K562 (cell line): ENCODE results near the gene DUSP10. TPM values are rescaled to one million over a fixed set of nuclear protein-coding genes. Genes with fewer than 3 reads are reported as not detected.

Source experiments
- ATAC-seq: fragments of 200-7000 bp; cut with Tn5 transposase; 3 replicates; pipeline ENCODE4 v1.9.1; 2020; ENCODE audit warnings: moderate library complexity
- BruUV-seq: library from RNA; stranded (reverse); fragments of 400-500 nt; replicated peaks from 2 replicates; lab custom pipeline; 2021; lab: Mats Ljungman, UMichigan
- CTCF ChIA-PET: fragments of 300-600 bp; formaldehyde crosslinking; extraction: SDS; loops from one replicate; lab custom pipeline; 2021; ENCODE audit warnings: low intra/inter-chr PET ratio; lab: Yijun Ruan, JAX
- POLR2A ChIA-PET: fragments of 300-600, 350-650 bp; sonication (Branson Sonifier 250); formaldehyde crosslinking; extraction: SDS; loops from one replicate; lab custom pipeline; 2021; ENCODE audit warnings: antibody characterized with exemption, inconsistent platforms; lab: Yijun Ruan, JAX
- DNase-seq, 4 experiments: peaks; one replicate each; pipeline versions ENCODE4 v3.0.0 to v3.0.0-alpha.2; 2011 to 2018; ENCODE audit warnings: low spot score in 3 of 4, mixed read lengths in 3 of 4; ENCODE audit errors: extremely low read depth in 1 of 4
- FAIRE-seq: peaks from 2 replicates; lab custom pipeline; 2011; peaks lifted over from hg19 to GRCh38; lab: Jason Lieb, UNC
- H2AFZ ChIP-seq: 2 replicates; pipeline ENCODE4 v1.6.0; 2011; ENCODE audit warnings: low read depth, low read length, control low read depth, inconsistent platforms
- H3K27ac ChIP-seq: fragments of 200-600 bp; 3 replicates; pipeline ENCODE4 v1.8.0; 2011; ENCODE audit warnings: low read depth, mild to moderate bottlenecking, control low read depth, inconsistent platforms, low read length, moderate library complexity, mixed read lengths; ENCODE audit errors: extremely low read depth
- H3K27me3 ChIP-seq, 2 experiments: fragments of 300-600 bp in 1 of 2; 2 replicates in 1 of 2; 3 replicates in 1 of 2; pipeline versions ENCODE4 v1.6.0 to v1.8.0; 2011; ENCODE audit warnings: inconsistent platforms in 2 of 2, low read length in 2 of 2, mild to moderate bottlenecking in 1 of 2, mixed read lengths in 1 of 2, moderate library complexity in 1 of 2; ENCODE audit not compliant: control insufficient read depth in 2 of 2, insufficient read depth in 2 of 2
- H3K36me3 ChIP-seq: fragments of 300-600 bp; 3 replicates; pipeline ENCODE4 v1.8.0; 2011; ENCODE audit warnings: mild to moderate bottlenecking, low read length, inconsistent platforms; ENCODE audit not compliant: control insufficient read depth, insufficient read depth
- H3K4me1 ChIP-seq, 2 experiments: fragments of 200-600 bp in 1 of 2; replicated peaks in 1 of 2; 2 replicates in 1 of 2; 3 replicates in 1 of 2; pipeline versions ENCODE4 v1.5.1 to v1.8.0; 2011; ENCODE audit warnings: inconsistent platforms in 2 of 2, low read length in 2 of 2, mild to moderate bottlenecking in 1 of 2, mixed read lengths in 1 of 2, moderate library complexity in 1 of 2; ENCODE audit not compliant: control insufficient read depth in 2 of 2, insufficient read depth in 2 of 2
- H3K4me2 ChIP-seq: 2 replicates; pipeline ENCODE4 v1.6.1; 2011; ENCODE audit warnings: low read length, control low read depth, inconsistent platforms, mixed read lengths; ENCODE audit not compliant: insufficient read depth
- H3K4me3 ChIP-seq: fragments of 200-600 bp; sonication (generic), shearing (Covaris generic); 2 replicates; pipeline ENCODE4 v1.5.1; 2016; ENCODE audit warnings: control low read depth, inconsistent platforms
- H3K79me2 ChIP-seq: fragments of 200-600 bp; 3 replicates; pipeline ENCODE4 v1.8.0; 2011; ENCODE audit warnings: low read length, inconsistent platforms; ENCODE audit not compliant: control insufficient read depth, insufficient read depth
- H3K9ac ChIP-seq, 2 experiments: 2 replicates each; pipeline versions ENCODE4 v1.6.0 to v1.6.1; 2011; ENCODE audit warnings: low read depth in 2 of 2, low read length in 2 of 2, control low read depth in 1 of 2, inconsistent platforms in 1 of 2, mild to moderate bottlenecking in 1 of 2, mixed read lengths in 1 of 2; ENCODE audit not compliant: insufficient read depth in 1 of 2
- H3K9me1 ChIP-seq: one replicate; pipeline ENCODE4 v1.6.0; 2011; ENCODE audit warnings: inconsistent platforms, mild to moderate bottlenecking, low read length, moderate library complexity; ENCODE audit not compliant: control insufficient read depth, insufficient read depth
- H3K9me3 ChIP-seq: replicated peaks from 2 replicates; pipeline ENCODE4 v1.5.1; 2011; ENCODE audit warnings: low read depth, low read length, inconsistent platforms; ENCODE audit not compliant: control insufficient read depth, insufficient read depth
- H4K20me1 ChIP-seq: replicated peaks from 2 replicates; pipeline ENCODE4 v1.6.1; 2011; ENCODE audit warnings: low read length, inconsistent platforms, mixed read lengths; ENCODE audit not compliant: control insufficient read depth, insufficient read depth
- ARID2 ChIP-seq: fragments of 450-650 bp; IDR thresholded peaks from 2 replicates; pipeline ENCODE4 v1.6.1; 2017; ENCODE audit warnings: antibody characterized with exemption, mild to moderate bottlenecking
- FIP1L1 ChIP-seq: fragments of 200-400 bp; formaldehyde crosslinking; IDR thresholded peaks from 2 replicates; pipeline ENCODE4 v1.6.1; 2018; ENCODE audit warnings: mild to moderate bottlenecking, low read depth, low read length; ENCODE audit not compliant: poor library complexity, severe bottlenecking
- GATA2 ChIP-seq: sonication (generic); formaldehyde crosslinking; IDR thresholded peaks from 2 replicates; pipeline ENCODE4 v1.4.0; 2020; ENCODE audit warnings: mild to moderate bottlenecking, missing genetic modification reagents
- GTF2E2 ChIP-seq: fragments of 200-800 bp; sonication (Bioruptor generic); IDR thresholded peaks from 2 replicates; pipeline ENCODE4 v1.6.1; 2016; ENCODE audit warnings: missing genetic modification characterization, missing compliant biosample characterization
- GTF3C2 ChIP-seq: IDR thresholded peaks from 3 replicates; pipeline ENCODE4 v1.6.1; 2011; ENCODE audit warnings: borderline replicate concordance, mild to moderate bottlenecking, moderate library complexity; ENCODE audit not compliant: insufficient read length; ENCODE audit errors: extremely low read depth
- HCFC1 ChIP-seq: IDR thresholded peaks from 2 replicates; pipeline ENCODE4 v1.6.1; 2012; ENCODE audit warnings: low read depth, low read length, improper control_type of control experiment
- PTTG1 ChIP-seq: fragments of 450-650 bp; IDR thresholded peaks from 2 replicates; pipeline ENCODE4 v1.6.1; 2016; ENCODE audit warnings: low read depth, mild to moderate bottlenecking, missing genetic modification characterization, missing compliant biosample characterization
- RERE ChIP-seq: sonication (generic); formaldehyde crosslinking; IDR thresholded peaks from 2 replicates; pipeline ENCODE4 v1.8.0; 2023; ENCODE audit warnings: missing genetic modification reagents, mild to moderate bottlenecking, borderline replicate concordance
- TARDBP ChIP-seq: fragments of 450-650 bp; IDR thresholded peaks from 2 replicates; pipeline ENCODE4 v1.6.1; 2016
- TSC22D4 ChIP-seq: fragments of 450-650 bp; IDR thresholded peaks from 2 replicates; pipeline ENCODE4 v1.6.1; 2016; ENCODE audit warnings: missing genetic modification characterization, missing biosample characterization, control low read depth
- YBX1 ChIP-seq: fragments of 450-650 bp; IDR thresholded peaks from 2 replicates; pipeline ENCODE4 v1.7.1; 2016; ENCODE audit warnings: mild to moderate bottlenecking
- ZNF232 ChIP-seq: sonication (generic); formaldehyde crosslinking; IDR thresholded peaks from 2 replicates; pipeline ENCODE4 v1.8.0; 2022; ENCODE audit warnings: mild to moderate bottlenecking, missing genetic modification reagents
- ZNF263 ChIP-seq: sonication (generic); formaldehyde crosslinking; IDR thresholded peaks from 2 replicates; pipeline ENCODE4 v1.8.0; 2022; ENCODE audit warnings: mild to moderate bottlenecking, missing genetic modification reagents, borderline replicate concordance
- ZNF316 ChIP-seq: fragments of 450-650 bp; IDR thresholded peaks from 2 replicates; pipeline ENCODE4 v1.6.1; 2016
- WGBS: fragments of 100-300 bp; shearing (Covaris generic); methylation state at CpG from one replicate; pipeline ENCODE4 v1.1.6; 2016; ENCODE audit warnings: low coverage, mixed read lengths; ENCODE audit not compliant: insufficient coverage; ENCODE audit errors: missing lambda C conversion rate; 5-methylcytosine and 5-hydroxymethylcytosine counted together
- in situ Hi-C: fragments of 300-500 bp; cut with MboI; formaldehyde crosslinking; loops from 4 replicates; pipeline ENCODE4 v1.15.0; 2018; ENCODE audit warnings: inconsistent platforms, mixed read lengths
- intact Hi-C: fragments of 100-400 bp; cut with micrococcal nuclease; formaldehyde crosslinking; loops from 2 replicates; pipeline ENCODE4 v1.14.2; 2022
- polyA plus RNA-seq, 8 experiments: library from polyadenylated mRNA; depleted of rRNA in 4 of 8; stranded (reverse) in 5 of 8; unstranded in 3 of 8; fragments of >200 nt; fragmentation: Nextera tagmentation in 2 of 8; fragmentation: Illumina TruSeq in 1 of 8; extraction: Ambion mirVana in 2 of 8; extraction: Trizol in 1 of 8; gene quantifications; 2 replicates each; pipeline versions ENCODE4 v1.2.1 to v1.2.3, GENCODE V29; 2011 to 2014; ENCODE audit warnings: inconsistent platforms in 1 of 8, missing spikeins in 1 of 8
- total RNA-seq, 7 experiments: library from RNA; depleted of rRNA in 6 of 7; stranded (reverse); fragments of >200 nt in 6 of 7; fragmentation: Illumina TruSeq in 2 of 7; extraction: Trizol in 2 of 7; gene quantifications; 2 replicates each; pipeline versions ENCODE4 v1.2.1 to v1.2.3, GENCODE V29; 2011 to 2021; ENCODE audit warnings: low replicate concordance in 1 of 7

The DUSP10 gene
- total and polyA plus RNA-seq, 9 of the 15 experiments (the other 6 are each of a cell fraction or from before 2014, with no cell fraction given): 1.7 to 8.3 (median 6.1) TPM

GRCh38 chr1:221723848-221724236, 18.0 kb downstream of the DUSP10 start:
- Histone ChIP-seq H3K79me2 (peaks cover 33% of the 10 kb centered on the region), H3K4me1 (peaks cover 0 to 62% of the 10 kb centered on the region in 2 experiments; a peak in 4 of 5 replicates), H3K4me2 (no peak overlapping the region), H3K4me3 (no peak overlapping the region), H3K27me3 (no peaks in the 10 kb centered on the region), H2AFZ (no peak overlapping the region), H3K9me1 (no peaks in the 10 kb centered on the region), H3K9me3 (peaks cover 4% of the 10 kb centered on the region; the same call in 1 of the 2 replicates), H3K36me3 (peaks cover 5% of the 10 kb centered on the region; the same call in 2 of the 3 replicates), H3K27ac (peak overlapping the region; percentile 76), H3K9ac (no peak overlapping the region), H4K20me1 (no peaks in the 10 kb centered on the region)
- in situ Hi-C loops (no loop called here), intact Hi-C loops (loop anchor here (1.0 to 2.0 kb wide), 2 partner anchors 16 to 19 kb away; partner anchors contain the start of gene DUSP10)
- no peak for DNase-seq
- ATAC-seq: no peak
- BruUV-seq: no TSS peak
- WGBS: 56% methylated on average over 3 of the region's 3 CpGs
- ChIA-PET POLR2A (interaction anchor here (1.0 to 1.5 kb wide), 5 partner anchors 9 to 19 kb away, joined by 3 to 6 read pairs (median 4); partner anchors contain the start of gene DUSP10), CTCF (no interaction called here)
- FAIRE-seq: no peak
- TF ChIP-seq YBX1 (no peak), RERE (no peak), GTF2E2 (tag) (peak; percentile 50; the same call in 1 of the 2 replicates), GTF3C2 (no peak), GATA2 (CRISPR knock-in tag) (no peak), FIP1L1 (no peak), TARDBP (no peak), HCFC1 (no peak), TSC22D4 (tag) (no peak), ZNF316 (0 out of 2 replicates have a peak, but pooled peaks have one; percentile 28), PTTG1 (tag) (no peak), ARID2 (no peak), ZNF232 (CRISPR knock-in tag) (no peak), ZNF263 (no peak)
